ENCODE results near the gene CDH22. TPM values are rescaled to one million over a fixed set of nuclear protein-coding genes. Genes with fewer than 3 reads are reported as not detected.

The CDH22 gene
- total and polyA plus RNA-seq, 9 of the 15 experiments (the other 6 are each of a cell fraction or from before 2014, with no cell fraction given) = 0.07 to 0.08 TPM; not detected in 7

GRCh38 chr20:46150943-46151342 lies 157.4 kb downstream of the CDH22 start:
- no peaks in the 10 kb centered on the region for H3K9me1 ChIP-seq (ENCODE audit: control insufficient read depth, insufficient read depth, low read length)
- no peak overlapping the region for H3K4me2 ChIP-seq (ENCODE audit: insufficient read depth, low read length)
- DNase-seq (ENCODE audit: extremely low read depth in 1 of 4, low spot score in 3 of 4) = no peak
- in situ Hi-C loops (cut with MboI) = no loop called here
- no peak overlapping the region for H3K9ac ChIP-seq (ENCODE audit: insufficient read depth in 1 of 2, low read depth in 2 of 2, low read length in 2 of 2)
- ATAC-seq = no peak
- H3K36me3 ChIP-seq (ENCODE audit: control insufficient read depth, insufficient read depth, low read length) = no peaks in the 10 kb centered on the region
- BruUV-seq (replicated peaks) = no TSS peak
- 3% methylated on average over 5 of the region's 5 CpGs for WGBS (ENCODE audit: insufficient coverage, low coverage, missing lambda C conversion rate)
- no peaks in the 10 kb centered on the region for H3K79me2 ChIP-seq (ENCODE audit: control insufficient read depth, insufficient read depth, low read length)
- TF ChIP-seq ZNF3 (CRISPR knock-in tag; IDR thresholded peaks at IDR 0.05) (no peak), RFX1 (IDR thresholded peaks at IDR 0.05) (no peak), MTA2 (IDR thresholded peaks at IDR 0.05; ENCODE audit: low read depth) (no peak), E2F8 (IDR thresholded peaks at IDR 0.05; ENCODE audit: low read depth, partially characterized antibody) (no peak), SMARCA4 (IDR thresholded peaks at IDR 0.05) (no peak), ZNF395 (CRISPR knock-in tag; IDR thresholded peaks at IDR 0.05) (no peak), NEUROD1 (IDR thresholded peaks at IDR 0.05; ENCODE audit: borderline replicate concordance, low read depth, low read length, partially characterized antibody) (no peak), ETV1 (tag; conservative IDR thresholded peaks at IDR 0.05; ENCODE audit: low read depth) (no peak), BACH1 (tag; IDR thresholded peaks at IDR 0.05) (no peak), NFRKB (IDR thresholded peaks at IDR 0.05; ENCODE audit: low read depth) (no peak), ZNF316 (IDR thresholded peaks at IDR 0.05) (no peak), ZFPM2 (CRISPR knock-in tag; IDR thresholded peaks at IDR 0.05) (no peak)
- CTCF ChIA-PET (ENCODE audit: low intra/inter-chr PET ratio) = interaction anchor here (1.3 kb wide), 1 partner anchor 127 kb away, joined by 3 read pairs; no protein-coding TSS in a partner anchor
- H3K4me3 ChIP-seq = no peak overlapping the region
- FAIRE-seq = no peak
- intact Hi-C loops (cut with micrococcal nuclease) = no loop called here
- H3K27me3 ChIP-seq (ENCODE audit: control insufficient read depth in 2 of 2, insufficient read depth in 2 of 2, low read length in 2 of 2) = peaks cover 31 to 78% of the 10 kb centered on the region in 2 experiments; a peak in 4 of 5 replicates
- no peaks in the 10 kb centered on the region for H3K9me3 ChIP-seq (replicated peaks; ENCODE audit: control insufficient read depth, insufficient read depth, low read depth, low read length)
- POLR2A ChIA-PET = no interaction called here
- H3K4me1 ChIP-seq (replicated peaks in 1 of 2; ENCODE audit: control insufficient read depth in 2 of 2, insufficient read depth in 2 of 2, low read length in 2 of 2) = no peaks in the 10 kb centered on the region
- no peak overlapping the region for H2AFZ ChIP-seq (ENCODE audit: low read depth, low read length)
- H3K27ac ChIP-seq (ENCODE audit: extremely low read depth, low read depth, low read length) = no peak overlapping the region
- peaks cover 11% of the 10 kb centered on the region; the same call in 1 of the 2 replicates for H4K20me1 ChIP-seq (replicated peaks; ENCODE audit: control insufficient read depth, insufficient read depth, low read length)
